CD4-positive, alpha-beta memory T cell (primary cell): ENCODE results near the gene FNBP1. TPM values are rescaled to one million over a fixed set of nuclear protein-coding genes. Genes with fewer than 3 reads are reported as not detected.

Source experiments
- CTCF ChIA-PET: fragments of 350-600 bp; sonication (Branson Sonifier 250); formaldehyde crosslinking; loops from one replicate; lab custom pipeline; 2021; ENCODE audit warnings: inconsistent platforms; ENCODE audit not compliant: partially characterized antibody; lab: Charles Lee
- POLR2A ChIA-PET: fragments of 350-600 bp; sonication (Branson Sonifier 250); formaldehyde crosslinking; loops from one replicate; lab custom pipeline; 2021; ENCODE audit not compliant: partially characterized antibody; lab: Charles Lee
- DNase-seq, 5 donors: peaks; one replicate each; pipeline versions ENCODE4 v3.0.0 to v3.0.0-alpha.2; 2020 to 2022; ENCODE audit warnings: mixed read lengths in 1 of 5
- H3K27ac ChIP-seq: one replicate; pipeline ENCODE4 v1.7.0; 2013; ENCODE audit warnings: low read depth, low read length
- H3K27me3 ChIP-seq: 2 replicates; pipeline ENCODE4 v1.7.0; 2013; ENCODE audit warnings: mild to moderate bottlenecking, low read length, moderate library complexity; ENCODE audit not compliant: insufficient read depth
- H3K36me3 ChIP-seq: 2 replicates; pipeline ENCODE4 v1.7.0; 2013; ENCODE audit warnings: mild to moderate bottlenecking, low read length, moderate library complexity; ENCODE audit not compliant: insufficient read depth
- H3K4me1 ChIP-seq: 2 replicates; pipeline ENCODE4 v1.7.0; 2013; ENCODE audit warnings: mild to moderate bottlenecking, low read length, moderate library complexity; ENCODE audit not compliant: insufficient read depth
- H3K4me3 ChIP-seq, 2 donors: one replicate each; pipeline ENCODE4 v1.7.0; 2013; ENCODE audit warnings: low read length in 2 of 2, mild to moderate bottlenecking in 1 of 2
- H3K9me3 ChIP-seq, 2 donors: one replicate each; pipeline ENCODE4 v1.7.0; 2013; ENCODE audit warnings: low read length in 2 of 2, control low read depth in 1 of 2; ENCODE audit not compliant: control insufficient read depth in 1 of 2
- H3K27ac Mint-ChIP-seq, 7 donors: one replicate each; pipeline ENCODE4 v1.8.0; 2020 to 2021; ENCODE audit warnings: mixed read lengths in 7 of 7, mild to moderate bottlenecking in 6 of 7, inconsistent platforms in 3 of 7, moderate library complexity in 3 of 7
- H3K27me3 Mint-ChIP-seq, 2 donors: one replicate each; pipeline ENCODE4 v1.8.0; 2020 to 2021; ENCODE audit warnings: mixed read lengths in 2 of 2
- H3K36me3 Mint-ChIP-seq, 2 donors: one replicate each; pipeline ENCODE4 v1.8.0; 2020 to 2021; ENCODE audit warnings: mixed read lengths in 2 of 2, inconsistent platforms in 1 of 2, mild to moderate bottlenecking in 1 of 2
- H3K4me1 Mint-ChIP-seq, 4 donors: one replicate each; pipeline ENCODE4 v1.8.0; 2020 to 2021; ENCODE audit warnings: mixed read lengths in 4 of 4, mild to moderate bottlenecking in 1 of 4
- H3K4me3 Mint-ChIP-seq, 8 donors: one replicate each; pipeline ENCODE4 v1.8.0; 2020 to 2021; ENCODE audit warnings: mixed read lengths in 8 of 8, mild to moderate bottlenecking in 7 of 8, moderate library complexity in 6 of 8, inconsistent platforms in 3 of 8
- H3K9me3 Mint-ChIP-seq, 8 donors: one replicate each; pipeline ENCODE4 v1.8.0; 2020 to 2021; ENCODE audit warnings: mixed read lengths in 8 of 8, mild to moderate bottlenecking in 5 of 8, inconsistent platforms in 3 of 8, moderate library complexity in 1 of 8
- intact Hi-C: fragments of 100-400 bp; cut with micrococcal nuclease; formaldehyde crosslinking; loops from one replicate; pipeline ENCODE4 v1.15.1; 2023
- polyA plus RNA-seq, 2 donors: library from polyadenylated mRNA; unstranded; fragments of 300-500 nt; fragmentation: Illumina TruSeq; gene quantifications; one replicate each; pipeline ENCODE4 v1.2.3, GENCODE V29; 2021
- total RNA-seq, 2 experiments: library from RNA; stranded (reverse); gene quantifications; one replicate each; pipeline ENCODE4 v1.2.3, GENCODE V29; 2021

The FNBP1 gene
- total and polyA plus RNA-seq, 4 experiments from 2014 or later, result 143 to 202 (median 181) TPM

- Histone ChIP-seq H3K4me1 (peaks cover 91% of the 10 kb centered on the region), H3K9me3 (no peaks in the 10 kb centered on the region), H3K4me3 (peak overlapping the region; percentile 12 to 42), H3K27me3 (no peaks in the 10 kb centered on the region), H3K27ac (peak overlapping the region; percentile 98), H3K36me3 (no peaks in the 10 kb centered on the region)
- Mint-ChIP-seq H3K27ac (peak overlapping the region; percentile 99 to 100 (median 100)), H3K9me3 (peaks cover 0 to 10% (median 0%) of the 10 kb centered on the region in 8 donors), H3K27me3 (no peaks in the 10 kb centered on the region), H3K36me3 (peaks cover 22 to 54% of the 10 kb centered on the region in 2 donors), H3K4me3 (peak overlapping the region; percentile 87 to 98 (median 94)), H3K4me1 (peaks cover 50 to 98% (median 69%) of the 10 kb centered on the region in 4 donors)
- ChIA-PET CTCF (interaction anchor here (0.6 to 2.3 kb wide), 3 partner anchors 51 to 209 kb away, joined by 3 to 19 read pairs (median 4); no protein-coding TSS in a partner anchor), POLR2A (interaction anchor here (0.8 to 18.1 kb wide), 21 partner anchors 8 to 238 kb away, joined by 3 to 423 read pairs (median 24); partner anchors contain the start of genes C9orf78, FNBP1, GPR107 and USP20)
- intact Hi-C loops, result loop anchor here (5.0 kb wide), 1 partner anchor 42 kb away; no protein-coding TSS in a partner anchor
- DNase-seq, result peak; percentile 63 to 87 (median 71)
Observed at GRCh38 chr9:129889941-129890717, 152.9 kb downstream of the FNBP1 start.

GRCh38 chr9:129889122-129889940 is 153.7 kb downstream of the FNBP1 start:
- intact Hi-C loops, result loop anchor here (5.0 kb wide), 1 partner anchor 43 kb away; no protein-coding TSS in a partner anchor
- Histone ChIP-seq H3K27me3 (no peaks in the 10 kb centered on the region), H3K36me3 (no peaks in the 10 kb centered on the region), H3K4me1 (peaks cover 89% of the 10 kb centered on the region), H3K4me3 (peak overlapping the region; percentile 12 to 80), H3K27ac (peak overlapping the region; percentile 98), H3K9me3 (no peaks in the 10 kb centered on the region)
- peaks cover 18 to 54% of the 10 kb centered on the region in 2 donors for H3K36me3 Mint-ChIP-seq
- ChIA-PET CTCF (interaction anchor here (0.7 to 2.3 kb wide), 3 partner anchors 16 to 150 kb away, joined by 3 to 19 read pairs (median 4); no protein-coding TSS in a partner anchor), POLR2A (interaction anchor here (0.8 to 18.1 kb wide), 34 partner anchors 8 to 239 kb away, joined by 3 to 423 read pairs (median 8); partner anchors contain the start of genes C9orf78, FNBP1, GPR107 and USP20)
- H3K27ac Mint-ChIP-seq, result peak overlapping the region; percentile 99 to 100 (median 100)
- peak; percentile 40 to 71 (median 60) for DNase-seq
- no peaks in the 10 kb centered on the region for H3K27me3 Mint-ChIP-seq
- peak overlapping the region; percentile 90 to 98 (median 94) for H3K4me3 Mint-ChIP-seq
- peaks cover 0 to 10% (median 0%) of the 10 kb centered on the region in 8 donors for H3K9me3 Mint-ChIP-seq
- peaks cover 48 to 98% (median 68%) of the 10 kb centered on the region in 4 donors for H3K4me1 Mint-ChIP-seq

GRCh38 chr9:129888293-129889121 is 154.5 kb downstream of the FNBP1 start:
- H3K36me3 ChIP-seq, result no peaks in the 10 kb centered on the region
- Mint-ChIP-seq H3K27me3 (no peaks in the 10 kb centered on the region), H3K27ac (peak overlapping the region; percentile 99 to 100 (median 100)), H3K4me1 (peaks cover 47 to 98% (median 69%) of the 10 kb centered on the region in 4 donors), H3K9me3 (peaks cover 0 to 10% (median 0%) of the 10 kb centered on the region in 8 donors), H3K4me3 (peak overlapping the region; percentile 90 to 98 (median 94)), H3K36me3 (peaks cover 13 to 50% of the 10 kb centered on the region in 2 donors)
- DNase-seq, result peak; percentile 95 to 97 (median 97)
- peaks cover 89% of the 10 kb centered on the region for H3K4me1 ChIP-seq
- ChIA-PET POLR2A (interaction anchor here (0.8 to 18.1 kb wide), 36 partner anchors 9 to 1070 kb away, joined by 3 to 423 read pairs (median 8); partner anchors contain the start of genes C9orf78, ENDOG, FNBP1 and GPR107), CTCF (interaction anchor here (1.2 to 4.0 kb wide), 5 partner anchors 16 to 355 kb away, joined by 4 to 31 read pairs (median 5); no protein-coding TSS in a partner anchor)
- peak overlapping the region; percentile 78 to 80 for H3K4me3 ChIP-seq
- no peaks in the 10 kb centered on the region for H3K27me3 ChIP-seq
- H3K27ac ChIP-seq, result peak overlapping the region; percentile 98
- intact Hi-C loops, result loop anchor here (1.0 to 5.0 kb wide), 3 partner anchors 44 to 240 kb away; no protein-coding TSS in a partner anchor
- no peaks in the 10 kb centered on the region for H3K9me3 ChIP-seq

GRCh38 chr9:129887334-129888292 is 155.4 kb downstream of the FNBP1 start:
- peak overlapping the region; percentile 78 to 80 for H3K4me3 ChIP-seq
- POLR2A ChIA-PET, result interaction anchor here (0.7 to 18.1 kb wide), 49 partner anchors 7 to 1069 kb away, joined by 3 to 423 read pairs (median 6); partner anchors contain the start of genes C9orf78, ENDOG, FNBP1 and GPR107
- H3K36me3 Mint-ChIP-seq, result peaks cover 13 to 46% of the 10 kb centered on the region in 2 donors

More at GRCh38 chr9:129887334-129888292, 155.4 kb downstream of the FNBP1 start:
- Histone ChIP-seq H3K9me3 (no peaks in the 10 kb centered on the region), H3K27me3 (no peaks in the 10 kb centered on the region), H3K27ac (peak overlapping the region; percentile 98), H3K4me1 (peaks cover 84% of the 10 kb centered on the region), H3K36me3 (peaks cover under 1% of the 10 kb centered on the region)
- intact Hi-C loops, result loop anchor here (1.0 to 5.0 kb wide), 4 partner anchors 45 to 349 kb away; no protein-coding TSS in a partner anchor
- CTCF ChIA-PET, result interaction anchor here (0.9 to 4.0 kb wide), 25 partner anchors 8 to 356 kb away, joined by 3 to 41 read pairs (median 4); partner anchors contain the start of genes C9orf78, FNBP1 and USP20
- Mint-ChIP-seq H3K27ac (peak overlapping the region; percentile 99 to 100 (median 100)), H3K4me3 (peak overlapping the region; percentile 90 to 98 (median 94)), H3K27me3 (no peaks in the 10 kb centered on the region), H3K9me3 (peaks cover 0 to 10% (median 0%) of the 10 kb centered on the region in 8 donors), H3K4me1 (peaks cover 44 to 92% (median 65%) of the 10 kb centered on the region in 4 donors)
- peak; percentile 86 to 94 (median 87) for DNase-seq
